HTERT RPE-1 (cell line): ENCODE measurements around the gene GGT5.
"Not testable (repeated sequence)": the region's sequence is repeated elsewhere in the genome, so short reads cannot be mapped to it uniquely, and the experiment has no call there.

Source experiments
- in situ Hi-C: fragments of 300-500 bp; cut with MboI; formaldehyde crosslinking; loops from 4 replicates; pipeline ENCODE4 v1.14.3; 2020; ENCODE audit warnings: low sequenced_read_pairs

Gene GGT5

DNA sequence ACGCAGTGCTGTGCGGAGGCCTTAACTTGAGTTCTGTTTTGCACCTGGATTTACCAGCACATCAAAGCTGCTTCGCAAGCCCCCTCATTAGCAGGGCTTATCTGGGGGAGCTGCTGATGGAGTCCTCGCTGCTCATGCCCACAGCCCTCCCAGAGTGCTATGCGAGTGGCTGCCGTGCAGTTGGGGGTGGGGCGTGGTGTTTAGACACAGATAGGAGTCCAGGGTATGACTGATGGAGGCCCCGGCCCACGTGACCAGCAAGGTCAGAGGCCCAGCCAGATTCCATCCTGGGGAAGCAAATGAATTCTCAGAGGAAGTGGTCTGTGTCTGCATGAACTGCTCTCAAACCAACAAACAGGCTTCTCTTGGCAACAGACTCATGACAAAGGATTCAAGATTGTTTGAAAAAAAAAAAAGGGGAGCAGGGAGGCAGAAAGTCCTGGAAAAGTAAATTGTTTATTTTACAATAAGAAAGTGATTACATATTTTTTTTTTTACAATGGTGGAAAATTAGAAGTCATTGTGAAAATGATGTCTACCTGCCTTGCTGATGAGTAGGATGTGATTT is 19.5 kb upstream of the GGT5 start:
- in situ Hi-C loops, result not testable (repeated sequence)

DNA sequence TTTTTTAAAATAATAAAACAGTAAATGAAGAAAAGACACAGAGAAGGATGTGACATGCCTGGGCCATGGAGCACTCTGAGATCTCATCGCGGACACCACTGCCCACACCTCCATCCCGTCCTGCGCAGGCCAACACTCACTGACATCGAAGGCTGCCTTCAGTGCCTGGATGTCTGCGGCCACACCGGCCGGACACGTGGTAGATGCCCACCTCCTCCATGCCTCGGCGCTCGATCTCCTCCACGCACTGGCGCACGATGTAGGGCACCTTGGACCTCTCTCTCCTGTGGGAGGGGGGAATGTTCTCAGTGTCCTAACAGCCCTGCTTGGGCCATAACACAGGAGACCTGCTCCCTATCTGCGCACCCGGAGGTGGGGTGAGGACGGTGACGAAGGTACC is 18.6 kb upstream of the GGT5 start:
- in situ Hi-C loops, result not testable (repeated sequence)

DNA sequence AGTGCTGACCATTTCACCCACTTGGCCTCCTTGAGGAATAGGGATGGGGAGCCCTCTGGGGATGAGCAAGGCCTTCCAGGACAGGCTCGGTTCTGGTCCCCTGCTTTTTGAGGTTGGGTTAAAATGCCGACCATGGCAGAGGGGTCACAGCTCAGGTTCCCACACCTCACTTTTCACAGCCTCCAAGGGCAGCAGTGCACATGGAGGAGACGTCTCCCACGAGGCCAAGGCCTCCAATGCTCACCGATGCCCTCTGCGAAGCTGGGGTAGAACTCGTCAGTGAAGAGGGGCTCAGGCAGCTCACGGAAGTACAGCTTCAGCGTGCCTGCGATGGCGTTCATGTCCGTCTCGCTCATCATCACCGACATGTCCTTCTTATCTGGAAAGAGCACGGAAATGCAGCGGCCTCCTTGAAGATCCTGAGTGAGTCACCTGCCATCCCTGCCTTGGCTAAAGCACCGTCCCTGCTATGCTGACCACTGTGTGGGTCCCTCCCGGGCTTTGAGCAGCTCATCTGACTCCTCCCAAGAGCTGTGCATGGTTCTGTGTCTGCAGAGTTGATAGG is 17.4 kb upstream of the GGT5 start:
- in situ Hi-C loops, result not testable (repeated sequence)

DNA sequence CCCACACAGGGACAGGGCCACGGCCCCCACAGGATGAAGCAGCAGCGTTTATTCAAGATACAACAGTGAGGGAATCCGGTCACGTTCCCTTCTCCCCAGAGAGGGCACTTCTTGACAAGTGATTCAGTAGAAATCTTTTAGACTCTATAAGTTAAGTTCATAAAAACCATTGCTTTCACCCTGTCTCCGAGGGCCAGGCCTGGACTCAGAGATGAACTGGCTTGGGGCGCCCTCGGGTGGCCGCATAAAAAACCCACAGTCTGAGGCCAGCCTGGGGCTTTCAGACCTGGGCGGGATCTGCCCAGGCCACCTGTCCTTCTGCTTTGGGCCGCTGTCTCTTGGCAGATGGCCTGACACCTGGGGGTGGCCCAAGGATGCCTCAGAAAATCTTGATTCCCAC is 14.6 kb upstream of the GGT5 start:
- in situ Hi-C loops, result not testable (repeated sequence)

DNA sequence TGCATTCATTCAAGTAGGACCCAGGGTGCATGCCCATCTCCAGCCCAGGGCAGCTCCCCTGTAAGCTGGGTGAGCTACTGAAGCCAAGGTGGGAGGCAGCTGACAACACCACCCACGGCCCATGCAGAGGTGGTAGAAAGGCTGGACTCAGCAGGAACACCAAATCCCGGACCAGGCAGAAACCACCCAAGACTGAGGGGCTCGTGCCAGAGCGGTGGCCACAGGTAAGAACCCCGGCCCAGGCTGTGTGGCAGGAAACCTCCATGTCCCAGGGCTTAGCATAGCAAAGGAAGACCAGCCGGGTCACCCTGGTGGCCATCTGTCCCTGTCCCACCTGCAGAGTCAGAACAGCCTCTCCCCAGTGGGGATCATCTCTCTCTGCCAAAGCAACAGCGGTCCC is 11.9 kb upstream of the GGT5 start:
- in situ Hi-C loops, result not testable (repeated sequence)

DNA sequence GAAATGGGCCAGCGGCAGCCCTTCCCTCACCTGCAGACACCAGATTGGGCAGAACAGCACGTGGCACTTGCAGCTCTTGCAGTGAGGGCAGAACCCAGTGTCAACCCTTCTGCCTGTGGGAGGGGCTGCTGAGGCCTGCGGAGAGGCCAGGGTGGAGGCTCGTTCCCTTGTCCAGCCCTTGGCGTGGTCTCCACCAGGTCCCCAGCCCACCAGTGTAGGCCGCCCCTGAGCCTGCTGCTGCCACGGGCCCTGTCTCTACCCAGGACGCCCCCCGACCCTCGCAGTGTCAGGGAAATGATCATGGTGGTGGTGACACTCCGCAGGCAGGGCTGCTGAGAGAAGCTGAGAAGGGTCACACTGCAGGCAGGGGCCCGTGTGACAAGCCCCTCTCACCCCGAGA is 11.3 kb upstream of the GGT5 start:
- in situ Hi-C loops, result not testable (repeated sequence)

DNA sequence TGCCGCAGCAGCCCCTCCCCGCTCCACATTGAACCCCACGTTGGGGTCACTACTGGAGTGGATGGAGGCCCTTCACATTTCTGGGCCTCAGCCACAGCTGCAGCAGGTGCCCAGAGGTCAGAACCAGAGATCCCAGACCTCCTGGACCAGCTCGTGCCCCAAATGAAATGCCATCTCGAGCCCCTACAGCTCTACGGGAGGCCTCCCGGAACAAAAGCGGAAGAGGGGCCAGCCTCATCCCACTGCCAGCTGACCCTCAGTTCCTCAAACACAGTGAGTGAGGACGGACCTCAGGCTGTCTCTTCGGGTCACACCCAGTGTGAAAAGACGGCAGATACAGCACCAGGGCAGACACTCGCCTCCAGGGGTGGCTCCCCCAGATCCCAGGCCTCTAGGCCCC is 8.2 kb upstream of the GGT5 start:
- in situ Hi-C loops, result not testable (repeated sequence)

DNA sequence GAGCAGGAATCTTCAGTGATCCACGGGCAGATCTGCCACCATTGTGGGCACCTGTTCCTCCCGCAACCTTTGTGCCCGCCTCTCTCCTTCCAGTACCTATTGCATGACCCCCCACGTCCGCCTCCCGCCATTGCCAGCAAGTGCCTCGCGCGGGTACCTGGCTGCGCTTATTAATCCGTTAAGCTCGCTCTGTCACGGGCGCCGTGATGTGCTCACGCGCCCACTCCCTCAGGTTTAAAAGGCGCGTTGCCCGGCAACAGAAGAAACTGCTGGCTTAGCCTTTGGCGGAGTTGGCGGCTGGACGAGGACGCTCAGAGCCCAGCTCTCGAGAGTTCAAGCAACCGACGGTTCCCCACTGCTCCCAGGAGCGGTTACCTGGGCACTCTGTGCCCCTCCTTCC is 6.4 kb upstream of the GGT5 start:
- in situ Hi-C loops, result not testable (repeated sequence)

DNA sequence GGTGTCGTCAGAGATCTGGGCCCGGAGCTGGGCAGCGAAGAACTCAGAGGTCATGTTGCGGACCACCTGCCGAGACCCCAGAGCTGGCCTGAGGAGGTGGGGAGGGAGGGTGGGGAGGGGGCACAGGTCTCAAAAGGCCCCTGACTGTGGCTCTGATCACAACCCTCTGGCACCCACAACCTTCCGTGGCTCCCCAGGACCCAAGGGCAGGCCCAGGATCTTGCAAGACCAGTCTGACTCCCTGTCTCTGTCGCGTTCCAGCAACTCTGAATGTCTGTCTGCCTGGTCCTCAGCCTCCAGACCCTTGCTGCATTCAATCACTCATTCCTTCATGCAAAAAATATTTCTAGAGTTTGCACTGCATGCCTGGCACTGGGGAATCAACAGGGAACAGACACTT is 4.5 kb upstream of the GGT5 start:
- in situ Hi-C loops, result not testable (repeated sequence)

DNA sequence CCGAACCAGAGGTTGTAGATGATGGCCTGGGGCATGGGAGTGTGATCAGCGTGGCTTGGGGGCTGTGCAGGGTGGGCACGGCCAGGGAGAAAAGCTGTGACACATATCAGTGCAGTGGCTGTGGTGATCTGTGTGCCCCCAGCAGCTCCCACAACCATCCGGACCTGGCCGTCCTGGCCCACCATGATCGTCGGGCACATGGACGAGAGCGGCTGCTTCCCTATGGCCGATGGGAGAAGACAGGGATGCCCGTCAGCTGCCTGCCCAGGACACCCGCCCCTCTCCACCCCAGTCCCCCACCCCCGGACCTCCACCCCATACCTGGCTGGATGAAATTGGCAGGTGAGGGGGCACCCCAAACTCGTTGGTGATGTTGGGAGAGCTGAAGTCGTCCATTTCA is 3.7 kb upstream of the GGT5 start:
- in situ Hi-C loops, result not testable (repeated sequence)

DNA sequence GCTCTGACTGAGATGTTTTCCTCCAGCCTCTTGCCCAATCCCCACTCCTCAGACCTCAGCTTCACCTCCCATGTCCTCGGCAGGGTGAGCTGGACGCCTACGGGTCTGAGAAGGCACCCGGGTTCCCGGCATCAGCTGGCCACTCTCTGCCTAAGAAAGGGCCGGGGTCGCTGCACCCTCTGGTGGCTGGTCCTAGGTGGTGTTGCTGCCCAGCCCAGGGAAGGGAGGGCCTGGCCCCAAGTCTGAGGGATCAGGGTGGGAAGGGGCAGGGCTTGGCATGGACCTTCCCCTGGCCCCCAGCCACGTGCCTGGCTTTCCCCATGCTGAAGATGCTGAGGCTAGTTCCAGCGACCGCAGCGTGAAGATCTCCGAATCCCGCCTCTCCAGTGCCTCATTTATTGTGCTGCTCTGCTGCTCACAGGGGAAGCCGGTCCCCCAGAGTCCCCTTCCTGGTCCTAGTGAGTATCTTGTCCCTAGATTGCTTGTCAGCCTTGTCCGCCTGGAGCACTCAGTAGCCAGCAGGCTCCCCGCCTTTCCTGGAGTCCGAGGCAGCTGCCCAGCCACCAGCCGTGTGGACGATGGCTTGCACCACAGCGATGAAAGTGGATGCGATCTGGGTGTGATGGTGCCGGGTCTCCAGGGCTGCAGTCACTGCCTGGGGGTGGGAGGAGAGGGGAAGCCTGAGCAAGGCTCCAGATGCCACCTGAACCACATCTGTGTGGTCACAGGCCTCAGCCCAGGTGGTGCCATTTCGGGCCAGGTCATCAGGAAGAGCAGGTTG is 2.9 kb upstream of the GGT5 start:
- in situ Hi-C loops, result no loop called here

DNA sequence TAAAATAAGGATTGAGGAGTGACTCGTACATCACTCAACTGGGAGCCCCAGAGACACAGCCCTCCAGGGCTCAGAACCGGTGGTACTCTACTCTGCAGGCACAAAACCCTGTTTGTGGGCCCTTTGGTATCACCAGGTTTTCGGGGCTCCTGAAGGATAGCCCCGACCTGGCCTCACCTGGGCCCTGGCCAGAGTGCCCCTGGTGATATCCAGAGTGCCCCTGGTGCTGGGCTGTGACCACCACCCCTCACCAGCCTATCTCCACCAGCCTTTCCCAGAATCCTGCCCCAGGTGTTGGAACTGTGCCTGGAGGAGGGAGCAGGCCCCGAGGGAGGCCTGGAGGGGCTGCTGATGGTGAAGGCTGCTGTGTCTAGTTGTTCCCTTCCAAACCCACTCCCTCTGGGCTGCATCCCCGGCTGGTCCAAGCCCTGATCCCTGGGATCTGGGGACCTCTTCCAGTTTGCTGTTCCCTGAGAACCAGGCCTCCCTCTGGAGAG is 2.2 kb upstream of the GGT5 start:
- in situ Hi-C loops, result no loop called here

DNA sequence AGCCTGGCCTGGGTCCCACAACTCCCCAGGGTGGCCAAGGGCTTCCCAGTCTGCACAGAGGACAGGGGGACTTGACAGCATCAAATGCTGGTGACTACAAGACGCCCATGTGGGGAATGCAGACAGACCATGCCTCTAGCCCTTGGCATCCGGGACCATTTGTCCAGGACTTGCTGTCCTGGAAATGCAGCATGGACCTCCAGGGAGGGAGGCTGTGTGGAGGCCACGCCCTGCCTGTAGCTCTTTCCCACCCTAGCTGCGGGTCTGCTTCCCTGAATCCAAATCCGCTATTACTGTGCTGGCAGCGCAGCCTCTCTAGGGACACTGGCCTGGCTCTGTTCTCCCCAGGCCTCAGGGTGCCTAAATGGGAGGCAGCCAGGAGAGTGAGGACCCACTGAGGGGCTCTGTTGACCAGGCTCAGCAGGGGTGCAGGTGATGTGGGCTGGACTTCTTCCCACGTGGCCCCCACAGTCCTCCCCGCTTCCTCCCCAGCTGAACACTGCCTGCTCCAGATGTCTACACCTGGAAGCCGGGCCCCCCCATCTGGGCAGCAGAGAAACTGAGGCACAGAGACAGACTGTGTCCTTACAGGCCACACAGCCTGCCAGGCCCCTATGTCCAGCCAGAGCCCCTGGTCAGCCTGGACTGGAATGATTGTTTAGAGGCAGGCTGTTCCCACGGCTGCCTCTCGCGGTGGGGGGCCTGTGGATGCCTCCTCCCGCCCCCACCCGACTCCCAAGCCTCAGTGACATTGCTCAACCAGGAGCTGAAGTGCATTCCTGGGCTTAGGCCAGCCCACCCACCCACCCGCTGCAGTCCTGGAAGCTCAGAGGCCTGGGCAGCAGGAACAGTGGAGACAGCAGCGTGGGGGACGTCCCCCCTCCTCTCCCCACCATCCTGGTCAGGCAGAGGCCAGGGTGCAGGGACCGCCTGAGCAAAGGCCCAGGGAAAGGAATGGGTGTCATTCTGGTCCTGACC is 991 bp upstream of the GGT5 start:
- in situ Hi-C loops, result not testable (repeated sequence)

DNA sequence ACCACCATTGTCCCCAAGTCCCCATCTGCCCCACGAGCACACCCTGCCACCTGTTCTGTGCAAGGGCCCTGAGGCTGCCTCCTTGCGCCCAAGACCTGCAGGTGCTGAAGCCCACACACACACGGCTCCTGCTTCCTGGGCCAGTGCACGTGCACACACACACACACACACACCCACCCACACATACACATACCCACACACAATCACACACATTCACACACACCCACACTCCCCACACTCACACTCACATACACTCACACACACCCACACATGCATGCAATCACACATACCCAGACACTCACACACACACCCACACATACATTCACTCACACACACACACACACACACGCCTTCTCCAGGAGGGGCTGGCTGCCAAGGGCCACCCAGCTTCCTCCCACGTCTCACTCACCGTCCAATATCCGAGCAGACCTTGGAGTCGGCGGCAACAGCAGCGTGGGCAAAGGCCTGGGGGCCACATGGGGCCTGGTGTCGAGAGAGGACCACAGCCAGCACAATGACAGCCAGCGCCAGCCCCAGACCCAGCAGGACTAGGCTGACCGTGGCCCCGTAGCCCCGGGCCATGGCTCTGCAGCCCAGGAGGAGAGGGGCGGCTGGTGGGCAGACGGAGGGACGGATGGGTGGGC is 616 bp downstream of the GGT5 start:
- in situ Hi-C loops, result no loop called here

DNA sequence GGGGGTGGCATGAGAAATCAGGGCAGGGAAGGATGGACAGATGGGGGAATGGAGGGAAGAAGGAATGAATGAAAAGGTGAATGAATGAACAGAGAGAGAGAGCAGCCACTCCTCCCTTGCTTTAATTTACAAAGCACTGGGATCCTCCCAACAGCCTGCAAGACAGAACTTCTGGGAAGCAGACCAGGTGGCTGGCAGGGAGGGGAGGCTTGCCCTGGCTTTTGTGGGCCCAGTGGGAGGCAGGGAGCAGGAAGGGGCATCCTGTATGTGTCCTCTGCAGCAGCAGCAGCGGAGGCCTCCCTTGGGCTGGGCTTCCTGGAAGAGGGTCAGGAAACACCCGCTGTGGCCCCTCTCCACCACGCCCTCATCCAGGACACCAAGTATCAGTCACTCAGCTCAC is 1.5 kb downstream of the GGT5 start:
- in situ Hi-C loops, result not testable (repeated sequence)

DNA sequence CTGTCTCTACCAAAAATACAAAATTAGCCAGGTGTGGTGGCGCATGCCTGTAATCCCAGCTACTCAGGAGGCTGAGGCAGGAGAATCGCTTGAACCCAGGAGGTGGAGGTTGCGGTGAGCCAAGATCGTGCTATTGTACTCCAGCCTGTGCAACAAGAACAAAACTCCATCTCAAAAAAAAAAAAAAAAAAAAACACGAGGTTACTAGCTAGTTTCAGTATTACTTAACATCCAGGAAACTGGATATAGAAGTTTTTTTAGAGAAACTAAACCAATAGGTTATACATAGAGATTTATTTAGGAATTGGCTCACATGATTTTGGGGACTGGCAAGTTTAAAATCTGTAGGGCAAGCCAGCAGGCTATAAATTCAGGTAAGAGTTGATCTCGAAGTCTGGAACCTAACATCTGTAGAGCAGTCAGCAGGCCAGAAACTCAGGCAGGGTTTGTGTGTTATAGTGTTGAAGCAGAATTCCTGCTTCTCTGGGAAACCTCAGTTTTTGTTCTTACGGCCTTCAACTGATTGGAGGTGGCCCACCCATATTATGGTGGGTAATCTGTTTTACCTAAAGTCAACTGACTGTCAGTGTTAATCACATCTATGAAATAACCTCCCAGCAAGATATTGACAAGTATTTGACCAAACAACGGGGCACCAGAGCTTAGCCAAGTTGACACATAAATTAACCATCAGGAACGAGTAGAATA is 3.7 kb downstream of the GGT5 start:
- in situ Hi-C loops, result not testable (repeated sequence)

DNA sequence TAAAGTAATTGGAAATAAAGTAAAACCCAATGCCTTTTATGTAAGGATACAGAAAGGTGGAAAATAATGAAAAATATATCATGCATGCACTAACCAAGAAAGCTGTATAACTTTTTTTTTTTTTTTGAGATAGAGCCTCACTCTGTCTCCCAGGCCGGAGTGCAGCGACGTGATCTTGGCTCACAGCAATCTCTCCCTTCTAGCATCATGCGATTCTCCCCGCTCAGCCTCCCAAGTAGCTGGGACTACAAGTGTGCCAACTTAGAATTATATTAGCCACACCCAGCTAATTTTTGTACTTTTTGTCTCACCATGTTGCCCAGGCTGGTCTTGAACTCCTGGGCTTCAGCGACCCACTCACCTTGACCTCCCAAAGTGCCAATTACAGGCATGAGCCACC is 4.5 kb downstream of the GGT5 start:
- in situ Hi-C loops, result no loop called here

DNA sequence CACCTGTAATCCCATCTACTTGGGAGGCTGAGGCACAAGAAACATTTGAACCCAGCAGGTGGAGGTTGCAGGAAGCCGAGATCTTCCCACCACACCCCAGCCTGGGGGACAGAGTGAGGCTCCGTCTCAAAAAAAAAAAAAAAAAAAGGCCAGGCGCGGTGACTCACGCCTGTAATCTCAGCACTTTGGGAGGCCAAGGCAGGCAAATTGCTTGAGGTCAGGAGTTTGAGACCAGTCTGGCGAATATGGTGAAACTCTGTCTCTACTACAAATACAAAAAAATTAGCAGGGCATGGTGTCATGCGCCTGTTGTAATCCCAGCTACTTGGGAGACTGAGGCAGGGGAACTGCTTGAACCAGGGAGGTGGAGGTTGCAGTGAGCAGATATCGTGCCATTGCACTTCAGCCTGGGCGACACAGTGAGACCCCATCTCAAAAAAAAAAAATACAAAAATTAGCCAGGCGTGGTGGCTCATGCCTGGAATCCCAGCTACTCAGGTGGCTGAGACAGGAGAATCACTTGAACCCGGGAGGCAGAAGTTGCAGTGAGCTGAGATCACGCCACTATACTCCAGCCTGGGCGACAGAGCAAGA is 6.7 kb downstream of the GGT5 start:
- in situ Hi-C loops, result not testable (repeated sequence)

DNA sequence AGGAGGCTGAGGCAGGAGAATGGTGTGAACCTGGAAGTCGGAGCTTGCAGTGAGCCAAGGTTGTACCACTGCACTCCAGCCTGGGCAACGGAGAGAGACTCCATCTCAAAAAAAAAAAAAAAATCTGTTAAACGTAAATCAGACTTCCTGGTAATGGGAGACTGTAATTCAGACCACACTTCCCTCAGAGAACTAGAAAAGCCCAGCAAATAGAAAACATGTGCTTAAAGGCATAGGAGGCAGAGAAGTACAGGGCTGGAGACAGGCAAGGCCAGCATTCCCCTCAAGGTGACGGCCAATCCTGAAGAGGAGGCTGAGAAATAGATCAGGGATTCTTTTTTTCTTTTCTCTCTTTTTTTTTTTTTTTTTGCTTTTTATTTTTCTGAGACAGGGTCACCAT is 8.2 kb downstream of the GGT5 start:
- in situ Hi-C loops, result no loop called here

DNA sequence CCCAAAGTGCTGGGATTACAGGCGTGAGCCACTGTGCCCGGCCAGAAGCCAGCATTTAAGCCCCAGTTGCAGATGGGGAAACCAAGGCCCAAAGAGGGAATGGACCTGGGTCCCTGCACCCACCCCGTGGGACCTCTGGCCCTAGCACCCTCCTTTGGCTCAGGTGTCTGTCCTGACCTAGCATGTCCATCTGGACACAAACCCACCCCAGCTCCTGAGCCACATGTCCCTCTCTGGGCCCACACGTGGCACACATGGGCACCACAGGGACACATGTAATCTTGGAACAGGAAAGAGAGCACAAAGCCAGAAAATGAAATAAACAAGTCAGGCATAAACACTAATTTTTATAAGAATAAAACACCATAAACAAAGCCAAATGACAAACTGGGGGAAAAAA is 9.6 kb downstream of the GGT5 start:
- in situ Hi-C loops, result no loop called here
